Measurements from ENCODE around the gene TBXAS1. TPM values are rescaled to one million over a fixed set of nuclear protein-coding genes. Genes with fewer than 3 reads are reported as not detected.

The TBXAS1 gene
- total RNA-seq (2021; fragmentation: NEBNext Ultra II Directional; extraction: Animal tissue kit (Norgen Biotek cat#: 25700)) (1.1 and 2.1 TPM in 2 replicates), polyA plus RNA-seq (2011; rRNA removed) (0.75 and 0.86 TPM in 2 replicates), polyA minus RNA-seq (2011; rRNA and poly(A)+ RNA removed) (0.76 and 1.1 TPM in 2 replicates)
- polyA plus RNA-seq (2011; cell fraction: cytosol; rRNA removed) = 1.0 TPM
- polyA plus RNA-seq (2011; cell fraction: nucleus; rRNA removed) = 2.9 TPM
- polyA plus RNA-seq (2012, experiment 1 of 2) = 0.57 to 1.3 TPM (median 1.3 TPM) in 4 replicates
- 0.63 TPM for polyA plus RNA-seq (2012, experiment 2 of 2)
- polyA plus RNA-seq (2013, experiment 1 of 2) = 1.8 TPM
- 2.7 TPM for polyA plus RNA-seq (2013, experiment 2 of 2)
- polyA minus RNA-seq (2011; cell fraction: cytosol; rRNA and poly(A)+ RNA removed) = not detected
- polyA minus RNA-seq (2011; cell fraction: nucleus; rRNA and poly(A)+ RNA removed) = 3.7 TPM
- long read RNA-seq, experiment 1 = 0 reads
- long read RNA-seq, experiment 2 = 0 reads

DNA sequence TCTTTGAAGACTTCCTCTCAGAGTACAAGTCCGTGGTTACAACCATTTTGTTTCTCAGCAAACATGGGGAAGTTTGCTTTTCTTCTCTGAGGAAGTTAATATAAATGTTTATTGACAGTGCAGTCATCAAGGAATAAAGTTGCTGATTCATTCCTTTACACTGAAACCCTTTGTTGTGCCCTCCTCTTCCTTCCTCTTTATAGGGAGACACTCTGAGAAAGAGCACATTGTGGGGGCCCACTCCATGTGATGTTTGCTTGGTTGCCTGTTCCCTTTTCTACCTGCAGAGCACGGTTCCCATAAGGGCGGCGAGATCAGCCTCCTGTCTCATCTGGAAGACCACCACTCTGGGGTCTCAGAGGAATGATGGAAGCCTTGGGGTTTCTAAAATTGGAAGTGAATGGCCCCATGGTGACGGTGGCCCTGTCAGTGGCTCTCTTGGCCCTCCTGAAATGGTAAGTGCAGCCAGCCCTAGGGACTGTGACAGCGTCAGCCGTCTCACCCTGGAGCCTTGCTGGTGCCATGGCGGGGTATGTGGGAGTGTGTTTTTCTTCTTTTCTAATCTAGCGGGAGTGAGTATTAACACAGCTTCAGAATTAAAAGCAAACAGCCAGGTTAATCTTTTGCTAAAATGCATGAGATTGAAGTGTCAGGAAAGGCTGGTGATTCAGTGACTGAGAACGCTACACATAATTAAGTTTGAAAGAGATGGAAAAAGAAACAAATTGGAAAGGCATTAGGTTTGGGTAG lies at the start of gene TBXAS1:
TBXAS1 (plus strand) TSS at position 240 of the 750 bp plus-strand sequence; CDS start at position 367, 127 bp downstream.
- ChIA-PET CTCF (ENCODE audit: partially characterized antibody) (interaction anchor here (1.1 to 3.8 kb wide), 4 partner anchors 173 to 208 kb away, joined by 4 to 23 read pairs (median 4); no protein-coding TSS in a partner anchor), POLR2A (ENCODE audit: partially characterized antibody) (interaction anchor here (1.0 kb wide), 1 partner anchor 14 kb away, joined by 3 read pairs; no protein-coding TSS in a partner anchor)
- Histone ChIP-seq H3K56ac (replicated peaks; ENCODE audit: insufficient read length, low read depth, low read length) (no peak within 1 kb of the TSS), H3K4me3 (ENCODE audit: extremely low read depth in 1 of 4, insufficient read depth in 2 of 4, low read depth in 3 of 4, low read length in 4 of 4) (no peak within 1 kb of the TSS), H4K20me1 (replicated peaks in 1 of 2; ENCODE audit: control insufficient read depth in 1 of 2, insufficient read depth in 2 of 2, low read length in 2 of 2) (no peaks in the 10 kb centered on the region), H3K4me2 (ENCODE audit: insufficient read depth in 1 of 2, low read depth in 2 of 2, low read length in 2 of 2) (no peak within 1 kb of the TSS), H3K27ac (ENCODE audit: low read depth, low read length) (no peak within 1 kb of the TSS), H3K4me1 (replicated peaks in 1 of 4; ENCODE audit: control insufficient read depth in 3 of 4, insufficient read depth in 4 of 4, low read length in 3 of 4) (no peaks in the 10 kb centered on the region; a peak in 1 of 7 replicates), H2BK12ac (ENCODE audit: low read depth, low read length) (no peak within 1 kb of the TSS), H2BK15ac (ENCODE audit: low read length) (no peak within 1 kb of the TSS), H2BK5ac (ENCODE audit: low read depth, low read length) (no peak within 1 kb of the TSS), H3K36me3 (ENCODE audit: control insufficient read depth in 2 of 4, insufficient read depth in 4 of 4, low read length in 3 of 4) (no peaks in the 10 kb centered on the region), H2BK120ac (replicated peaks; ENCODE audit: low read depth, low read length) (no peak within 1 kb of the TSS), H4K91ac (replicated peaks; ENCODE audit: insufficient read length, low read length) (no peak within 1 kb of the TSS), H3K23ac (ENCODE audit: insufficient read length) (no peak within 1 kb of the TSS), H2BK20ac (ENCODE audit: low read length) (no peak within 1 kb of the TSS), H3K14ac (ENCODE audit: insufficient read length) (no peak within 1 kb of the TSS), H3K79me1 (ENCODE audit: low read depth, low read length) (no peaks in the 10 kb centered on the region), H3K27me3 (replicated peaks in 1 of 4; ENCODE audit: control insufficient read depth in 3 of 4, extremely low read depth in 1 of 4, insufficient read depth in 3 of 4, low read length in 3 of 4) (no peaks in the 10 kb centered on the region), H2AFZ (ENCODE audit: low read length) (no peak within 1 kb of the TSS), H4K8ac (ENCODE audit: extremely low read depth, insufficient read depth, low read length) (no peak within 1 kb of the TSS), H4K5ac (ENCODE audit: insufficient read length, low read depth, low read length) (no peak within 1 kb of the TSS), H3K9me3 (ENCODE audit: insufficient read depth in 2 of 2, low read depth in 1 of 2, low read length in 1 of 2) (no peaks in the 10 kb centered on the region), H3K23me2 (ENCODE audit: low read depth, low read length) (no peaks in the 10 kb centered on the region), H3K18ac (ENCODE audit: extremely low read depth, low read length) (no peak within 1 kb of the TSS), H3K79me2 (ENCODE audit: control insufficient read depth in 1 of 2, insufficient read depth in 2 of 2, low read length in 2 of 2) (no peaks in the 10 kb centered on the region), H2AK5ac (ENCODE audit: low read depth, low read length) (no peak within 1 kb of the TSS), H3K4ac (replicated peaks; ENCODE audit: insufficient read length, low read depth, low read length) (no peak within 1 kb of the TSS), H3K9ac (replicated peaks in 1 of 4; ENCODE audit: extremely low read depth in 1 of 4, low read depth in 3 of 4, low read length in 3 of 4) (no peak within 1 kb of the TSS)
- FAIRE-seq = no peak
- 90% methylated on average over 8 of the region's 10 CpGs; no CpG with 5 or more reads in 1 of the 2 experiments for whole genome bisulfite sequencing, 2 experiments (ENCODE audit: extremely low coverage in 1 of 2, insufficient coverage in 1 of 2, insufficient read length in 1 of 2, insufficient replicate concordance in 2 of 2, low coverage in 1 of 2, low lambda C conversion rate in 2 of 2, missing lambda C conversion rate in 1 of 2)
- DNase-seq (ENCODE audit: low read depth in 1 of 2, low spot score in 2 of 2) = no peak
- TF ChIP-seq NANOG (IDR thresholded peaks at IDR 0.05; ENCODE audit: insufficient read depth, low read depth, low read length, poor library complexity, severe bottlenecking) (no peak), RNF2 (IDR thresholded peaks at IDR 0.05; ENCODE audit: borderline replicate concordance, low read depth, low read length, missing control alignments, poor library complexity, severe bottlenecking) (no peak), BCL11A (IDR thresholded peaks at IDR 0.05; ENCODE audit: low read depth in 2 of 2, low read length in 2 of 2) (no peak), TBP (IDR thresholded peaks at IDR 0.05; ENCODE audit: low read depth, low read length) (no peak), E2F6 (IDR thresholded peaks at IDR 0.05) (no peak), HDAC6 (IDR thresholded peaks at IDR 0.05; ENCODE audit: low read depth, low read length) (no peak), EP300 (IDR thresholded peaks at IDR 0.05; ENCODE audit: borderline replicate concordance in 1 of 2, low read depth in 2 of 2, low read length in 2 of 2) (no peak)
- TF ChIP-seq, protein P1, sequence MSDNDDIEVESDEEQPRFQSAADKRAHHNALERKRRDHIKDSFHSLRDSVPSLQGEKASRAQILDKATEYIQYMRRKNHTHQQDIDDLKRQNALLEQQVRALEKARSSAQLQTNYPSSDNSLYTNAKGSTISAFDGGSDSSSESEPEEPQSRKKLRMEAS (IDR thresholded peaks at IDR 0.05) = no peak

Data from H1 (cell line).